CD4-positive, alpha-beta T cell treated with Interferon gamma for 1 hour (primary cell): ENCODE measurements around the gene S100A4.
"Not testable (repeated sequence)": the region's sequence is repeated elsewhere in the genome, so short reads cannot be mapped to it uniquely, and the experiment has no call there.

Experiments
- DNase-seq: peaks from one replicate; pipeline ENCODE4 v3.0.0-alpha.2; 2020

Gene S100A4

GRCh38 chr1:153532181-153532580 lies 13.4 kb downstream of the S100A4 start:
- peak; percentile 14 for DNase-seq

GRCh38 chr1:153531638-153532037 lies 14.0 kb downstream of the S100A4 start:
- DNase-seq = no peak

- DNase-seq = no peak
Observed at GRCh38 chr1:153527683-153528040, 17.9 kb downstream of the S100A4 start.

- DNase-seq = no peak
Observed at GRCh38 chr1:153527023-153527682, 18.5 kb downstream of the S100A4 start.

GRCh38 chr1:153526132-153526543 lies 19.5 kb downstream of the S100A4 start:
- no peak for DNase-seq

GRCh38 chr1:153525088-153525728 lies 20.4 kb downstream of the S100A4 start:
- no peak for DNase-seq

GRCh38 chr1:153522353-153523048 lies 23.1 kb downstream of the S100A4 start:
- DNase-seq = not testable (repeated sequence)

GRCh38 chr1:153521808-153522207 lies 23.8 kb downstream of the S100A4 start:
- DNase-seq = not testable (repeated sequence)

GRCh38 chr1:153520818-153521476 lies 24.7 kb downstream of the S100A4 start:
- DNase-seq = no peak

- DNase-seq = not testable (repeated sequence)
Observed at GRCh38 chr1:153520137-153520691, 25.4 kb downstream of the S100A4 start.

- no peak for DNase-seq
Observed at GRCh38 chr1:153519242-153519641, 26.4 kb downstream of the S100A4 start.

GRCh38 chr1:153515504-153516394 lies 29.9 kb downstream of the S100A4 start:
- DNase-seq = no peak

GRCh38 chr1:153513666-153514065 lies 31.9 kb downstream of the S100A4 start:
- DNase-seq = no peak

- no peak for DNase-seq
Observed at GRCh38 chr1:153513023-153513422, 32.6 kb downstream of the S100A4 start.

- DNase-seq = peak; percentile 74
Observed at GRCh38 chr1:153510984-153511410, 34.6 kb downstream of the S100A4 start.

- peak; percentile 25 for DNase-seq
Observed at GRCh38 chr1:153509729-153510354, 35.8 kb downstream of the S100A4 start.

- no peak for DNase-seq
Observed at GRCh38 chr1:153509036-153509435, 36.6 kb downstream of the S100A4 start.

- DNase-seq = no peak
Observed at GRCh38 chr1:153507926-153508583, 37.6 kb downstream of the S100A4 start.

- no peak for DNase-seq
Observed at GRCh38 chr1:153506831-153507413, 38.7 kb downstream of the S100A4 start.

- no peak for DNase-seq
Observed at GRCh38 chr1:153506386-153506785, 39.2 kb downstream of the S100A4 start.

- DNase-seq = no peak
Observed at GRCh38 chr1:153505576-153505975, 40.0 kb downstream of the S100A4 start.
